ENCODE measurements around the gene ADIRF.
"Not testable (repeated sequence)": the region's sequence is repeated elsewhere in the genome, so short reads cannot be mapped to it uniquely, and the experiment has no call there.

Gene ADIRF

DNA sequence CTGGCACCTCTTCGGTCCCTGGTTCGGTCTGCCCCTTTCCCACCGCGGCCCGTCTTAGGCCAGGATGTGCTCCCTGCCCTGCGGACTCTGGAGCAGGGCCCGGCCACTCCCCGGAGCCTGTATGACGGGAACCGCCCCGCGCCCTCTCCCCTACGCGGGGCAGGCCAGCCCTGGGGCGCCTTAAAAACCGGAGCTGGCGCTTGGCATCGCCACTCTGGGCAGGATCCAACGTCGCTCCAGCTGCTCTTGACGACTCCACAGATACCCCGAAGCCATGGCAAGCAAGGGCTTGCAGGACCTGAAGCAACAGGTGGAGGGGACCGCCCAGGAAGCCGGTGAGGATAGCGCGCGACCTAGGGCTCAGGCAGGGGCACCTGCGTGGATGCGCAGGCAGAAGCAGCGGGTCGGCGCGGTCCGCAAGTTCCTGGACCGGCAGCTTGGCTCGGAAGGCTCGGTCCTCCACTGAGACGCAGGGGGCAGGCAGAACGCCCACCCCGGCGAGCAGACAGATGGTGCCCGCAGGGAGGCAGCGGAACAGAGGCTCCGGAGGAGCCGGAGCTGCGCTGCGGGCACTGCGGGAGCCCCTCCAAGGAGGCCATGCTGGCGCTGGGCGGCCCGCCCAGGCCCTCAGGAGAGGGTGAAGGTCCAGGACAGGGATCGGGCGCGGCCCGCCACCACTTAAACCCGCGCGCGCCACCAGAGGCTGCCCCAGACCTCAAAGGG lies at the start of gene ADIRF:
Gene ADIRF (plus strand): TSS at position 212 of the 723 bp plus-strand sequence. CDS start 63 bp downstream, at position 275.
- DNase-seq (ENCODE audit: low read depth in 3 of 3): no peak

GRCh38 chr10:86922553-86922961 lies 45.7 kb upstream of the ADIRF start:
- no peak for DNase-seq (ENCODE audit: low read depth in 3 of 3)

GRCh38 chr10:86929468-86930380 lies 38.6 kb upstream of the ADIRF start:
- no peak for DNase-seq (ENCODE audit: low read depth in 3 of 3)

DNA sequence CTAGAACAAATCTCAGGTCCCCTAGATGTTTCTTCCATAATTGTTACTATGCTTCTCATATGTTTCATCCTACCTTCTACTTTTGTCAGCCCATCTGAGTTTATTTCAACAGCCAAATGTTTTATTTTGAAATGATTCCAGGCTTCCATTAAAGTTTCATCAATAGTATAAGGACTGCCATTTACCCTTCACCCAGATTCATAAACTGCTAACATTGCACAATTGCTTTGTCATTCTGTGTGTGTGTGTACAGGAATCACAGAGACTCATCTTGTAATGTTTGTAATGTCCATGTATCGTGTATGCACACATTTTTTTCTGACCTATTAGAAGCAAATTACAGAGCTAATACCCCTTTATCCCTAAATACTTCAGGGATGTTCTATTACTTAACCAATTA lies 36.4 kb upstream of the ADIRF start:
- no peak for DNase-seq (ENCODE audit: low read depth in 3 of 3)

- DNase-seq (ENCODE audit: low read depth in 3 of 3): no peak
Measured at GRCh38 chr10:86932674-86933073, 35.6 kb upstream of the ADIRF start.

DNA sequence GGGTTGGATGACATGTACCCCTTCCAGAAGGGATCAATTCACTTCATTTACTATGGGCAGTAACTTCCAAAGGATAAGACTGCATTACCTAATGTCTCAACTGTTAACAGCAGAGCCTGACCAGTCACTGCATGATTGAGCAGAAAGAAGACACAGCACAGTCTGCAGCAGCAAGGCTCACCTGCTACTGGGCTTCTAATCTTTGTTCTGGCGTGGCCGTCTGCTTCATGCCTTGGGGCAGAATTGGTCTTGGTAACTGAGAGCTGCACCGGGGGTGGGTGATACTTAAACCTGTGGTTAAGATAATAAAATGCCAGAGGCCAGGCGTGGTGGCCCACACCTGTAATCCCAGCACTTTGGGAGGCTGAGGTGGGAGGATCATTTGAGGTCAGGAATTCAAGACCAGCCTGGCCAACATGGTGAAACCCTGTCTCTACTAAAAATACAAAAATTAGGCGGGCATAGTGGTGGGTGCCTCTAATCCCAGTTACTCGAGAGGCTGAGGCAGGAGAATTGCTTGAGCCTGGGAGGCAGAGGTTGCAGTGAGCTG lies 34.0 kb upstream of the ADIRF start:
- not testable (repeated sequence) for DNase-seq (ENCODE audit: low read depth in 3 of 3)

GRCh38 chr10:86936661-86937501 lies 31.4 kb upstream of the ADIRF start:
- no peak for DNase-seq (ENCODE audit: low read depth in 3 of 3)

GRCh38 chr10:86937502-86938154 lies 30.7 kb upstream of the ADIRF start:
- no peak for DNase-seq (ENCODE audit: low read depth in 3 of 3)

DNA sequence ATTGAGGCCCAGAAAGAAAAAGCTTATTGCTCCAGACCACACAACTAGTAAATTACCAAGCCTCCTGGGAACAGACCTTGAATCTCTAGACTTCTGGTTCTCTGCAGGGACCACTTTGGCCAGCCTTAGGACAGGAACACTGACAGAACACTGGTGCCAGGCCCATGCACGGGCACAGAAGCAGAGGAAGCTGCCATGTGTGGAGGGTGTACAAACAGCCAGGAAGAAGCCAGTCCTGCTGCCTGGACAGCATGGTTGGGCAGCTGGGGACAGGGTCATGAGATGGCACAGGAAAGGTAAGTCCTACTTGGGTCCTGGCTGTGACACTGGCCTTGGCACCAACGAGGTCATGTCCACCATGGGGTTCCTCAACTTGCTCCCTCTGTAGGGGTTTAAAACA lies 30.0 kb upstream of the ADIRF start:
- DNase-seq (ENCODE audit: low read depth in 3 of 3): no peak

GRCh38 chr10:86940076-86940475 lies 28.2 kb upstream of the ADIRF start:
- DNase-seq (ENCODE audit: low read depth in 3 of 3): not testable (repeated sequence)

- DNase-seq (ENCODE audit: low read depth in 3 of 3): no peak
Measured at GRCh38 chr10:86940677-86941076, 27.6 kb upstream of the ADIRF start.

- DNase-seq (ENCODE audit: low read depth in 3 of 3): no peak
Measured at GRCh38 chr10:86941426-86941825, 26.9 kb upstream of the ADIRF start.

DNA sequence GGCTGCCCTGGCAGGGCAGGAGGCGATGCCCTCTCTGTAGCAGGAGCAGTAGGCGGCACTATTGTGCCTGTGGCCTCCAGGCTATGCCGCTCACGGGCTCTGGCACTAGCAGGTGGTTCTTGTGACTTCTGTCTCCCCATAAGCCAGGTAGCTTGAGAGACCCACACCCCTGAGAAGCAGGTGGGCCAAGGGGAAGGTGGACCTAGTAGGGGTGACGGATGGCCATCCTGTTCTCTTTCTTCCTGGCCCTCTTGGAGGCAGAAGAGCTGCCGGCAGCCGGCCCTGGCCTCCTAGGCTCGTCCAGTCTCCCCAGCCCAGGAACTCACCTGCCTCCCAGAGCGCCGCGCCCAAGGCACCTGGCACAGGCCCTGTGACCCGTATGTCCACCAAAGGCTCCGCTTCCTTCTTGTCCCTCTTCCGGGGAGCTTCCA lies 26.3 kb upstream of the ADIRF start:
- DNase-seq (ENCODE audit: low read depth in 3 of 3): no peak

DNA sequence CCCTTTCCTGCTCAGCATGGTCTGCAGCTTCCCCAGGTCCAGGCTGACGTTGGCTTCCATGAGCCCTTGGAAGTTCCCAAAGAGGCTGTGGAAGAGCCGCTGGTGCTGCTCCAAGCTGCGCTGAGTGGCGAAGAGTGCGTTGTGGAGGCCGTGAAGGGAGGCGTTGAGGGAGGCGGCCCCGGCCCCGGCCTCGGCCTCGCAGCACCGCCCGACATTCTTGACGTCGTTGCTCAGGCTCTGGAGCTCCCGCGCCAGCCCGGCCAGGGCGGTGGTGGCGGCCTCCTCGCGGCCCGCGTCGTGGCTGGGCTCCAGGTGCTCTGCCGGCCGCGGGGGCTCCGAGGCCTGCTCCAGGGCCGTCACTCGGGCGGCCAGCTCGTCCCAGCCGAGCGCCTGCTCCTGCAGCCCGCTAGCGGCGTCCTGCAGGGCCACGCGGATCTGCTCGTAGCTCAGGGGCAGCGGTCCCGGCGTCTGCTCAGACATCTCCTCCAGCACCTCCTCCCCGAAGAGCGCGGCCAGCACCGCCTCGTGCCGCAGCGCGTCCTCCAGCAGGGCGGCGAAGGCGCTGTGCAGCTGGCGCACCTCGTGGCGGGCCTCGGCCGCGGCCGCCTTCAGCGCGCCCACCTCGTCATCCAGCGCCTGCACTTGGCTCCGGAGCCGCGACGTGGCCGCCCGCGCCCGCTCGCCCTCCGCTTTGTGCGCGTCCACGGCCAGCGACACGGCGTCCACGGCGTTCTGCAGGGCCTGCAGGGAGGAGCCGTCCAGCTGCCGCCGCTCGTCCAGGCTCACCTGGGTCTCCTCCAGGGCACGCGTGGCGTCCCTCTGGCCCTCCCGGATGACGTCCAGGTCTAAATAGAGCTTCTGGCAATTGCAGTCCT lies 25.6 kb upstream of the ADIRF start:
- no peak for DNase-seq (ENCODE audit: low read depth in 3 of 3)

DNA sequence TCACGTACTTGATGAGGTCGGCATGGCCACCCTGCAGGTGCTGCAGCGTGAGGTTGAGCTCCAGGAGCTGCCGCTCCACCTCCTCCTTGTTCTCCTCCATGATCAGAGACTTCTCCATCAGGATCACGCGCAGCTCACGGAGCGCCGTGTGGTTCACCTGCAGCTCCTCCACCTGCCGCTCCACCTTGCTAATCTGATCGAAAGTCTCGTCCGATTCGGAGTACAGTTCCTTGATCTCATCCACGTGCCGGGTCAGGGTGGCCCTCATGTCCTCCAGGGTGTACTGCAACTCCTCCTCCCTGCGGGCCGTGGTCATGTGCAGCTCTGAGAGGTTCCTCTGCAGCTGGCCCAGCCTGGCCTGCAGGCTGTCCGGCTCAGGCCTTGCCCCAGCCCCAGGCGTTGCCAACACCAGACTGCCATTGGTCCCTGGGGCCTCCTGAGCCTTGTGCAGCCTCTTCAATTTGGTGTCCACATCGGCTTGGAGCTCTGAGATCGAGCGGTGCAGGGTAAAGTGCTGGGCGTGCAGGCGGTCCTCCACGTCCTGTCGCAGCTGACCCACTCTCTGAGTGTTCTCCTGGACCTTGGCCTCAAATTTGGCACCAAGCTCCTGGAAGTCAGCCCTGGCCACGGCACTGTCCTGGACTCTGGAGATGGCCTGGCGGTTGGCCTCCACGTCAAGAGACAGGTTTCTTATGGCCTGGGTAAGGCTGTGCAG lies 24.8 kb upstream of the ADIRF start:
- no peak for DNase-seq (ENCODE audit: low read depth in 3 of 3)

DNA sequence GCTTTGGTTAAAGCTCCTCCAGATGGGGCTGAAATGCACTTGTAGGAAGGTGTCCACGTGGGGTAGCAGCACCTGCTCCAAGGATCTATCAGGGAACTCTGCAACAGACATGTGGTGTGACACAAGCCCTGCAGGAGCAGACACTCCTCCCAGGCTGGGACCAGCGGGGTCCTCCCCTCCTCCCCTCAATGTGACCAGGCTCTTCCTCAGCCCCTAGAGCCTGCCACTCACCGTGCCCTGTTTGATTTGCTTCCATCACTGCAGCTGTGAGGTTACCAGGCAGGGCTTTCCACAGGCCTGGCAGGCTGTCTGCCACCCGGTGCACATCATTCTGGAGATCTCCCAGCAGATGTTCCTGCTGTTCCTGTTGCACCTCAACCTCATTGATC lies 24.3 kb upstream of the ADIRF start:
- no peak for DNase-seq (ENCODE audit: low read depth in 3 of 3)

DNA sequence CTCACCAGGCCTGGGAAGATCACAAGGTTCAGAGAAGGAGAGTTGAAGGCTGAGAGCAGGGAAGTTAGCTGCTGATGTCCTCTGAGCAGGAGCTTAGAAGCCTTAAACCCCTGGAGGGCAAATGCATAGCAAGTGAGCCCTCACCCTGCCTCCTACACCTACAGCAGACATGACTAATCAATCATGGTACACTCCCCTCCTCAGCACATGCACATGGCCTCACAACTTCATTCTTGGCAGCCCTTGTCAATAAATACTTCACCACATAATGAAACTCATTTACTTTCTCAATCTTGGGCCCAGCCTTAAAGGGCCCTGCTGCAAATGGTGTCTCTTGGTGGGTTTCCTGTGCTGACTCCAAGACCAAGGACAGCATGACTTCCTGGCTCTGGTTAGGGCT lies 23.8 kb upstream of the ADIRF start:
- no peak for DNase-seq (ENCODE audit: low read depth in 3 of 3)

- no peak for DNase-seq (ENCODE audit: low read depth in 3 of 3)
Measured at GRCh38 chr10:86944907-86945306, 23.4 kb upstream of the ADIRF start.

DNA sequence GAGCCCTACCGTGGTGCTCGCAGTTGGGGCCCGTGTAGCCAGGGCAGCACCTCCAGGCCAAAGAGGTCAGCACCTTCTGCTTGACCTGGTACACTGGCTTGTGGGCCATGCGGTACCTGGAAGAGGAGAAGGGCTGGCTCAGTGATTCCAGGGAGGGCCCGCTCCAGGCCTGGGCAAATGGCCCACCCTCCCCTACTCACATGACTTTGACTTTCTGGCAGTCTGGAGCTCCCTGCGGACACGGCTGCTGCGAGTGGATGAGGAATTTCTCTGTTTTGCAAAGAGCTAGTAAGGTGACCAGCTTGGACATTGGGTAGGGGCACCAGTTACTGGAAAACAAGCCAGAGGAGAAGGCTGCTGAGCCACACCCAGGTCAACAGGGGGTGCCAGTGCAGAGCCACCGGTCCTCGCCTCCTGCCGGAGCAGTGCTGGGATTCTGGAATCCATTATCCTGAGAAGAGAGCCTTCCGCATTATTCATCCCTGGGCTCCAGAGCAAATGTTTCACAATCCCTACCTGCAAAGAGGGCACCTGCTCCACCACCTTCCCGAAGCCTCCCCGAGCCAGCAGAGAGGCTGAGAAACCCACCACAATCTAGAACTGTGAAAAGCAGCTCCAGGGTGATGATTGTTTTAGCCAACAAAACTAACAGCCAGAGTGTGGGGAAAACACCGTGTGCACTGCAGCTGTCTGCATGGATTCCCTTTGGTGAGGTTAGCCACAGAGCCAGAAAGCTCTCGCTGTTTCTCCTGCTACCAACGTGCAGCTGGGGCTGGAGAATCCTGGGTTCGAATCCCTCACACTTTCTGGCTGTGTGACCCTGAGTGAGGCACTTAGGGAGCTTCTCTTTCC lies 22.7 kb upstream of the ADIRF start:
- no peak for DNase-seq (ENCODE audit: low read depth in 3 of 3)
